Neural progenitor cell (in vitro differentiated cells): Measurements from ENCODE around the gene ADM5. TPM values are rescaled to one million over a fixed set of nuclear protein-coding genes. Genes with fewer than 3 reads are reported as not detected.

Source experiments
- DNase-seq: peaks from one replicate; pipeline ENCODE4 v3.0.0-alpha.2; 2016; ENCODE audit warnings: low spot score
- H2AFZ ChIP-seq: fragments of 200-600 bp; sonication (generic); replicated peaks from 2 replicates; pipeline ENCODE4 v1.6.1; 2016; ENCODE audit warnings: antibody characterized with exemption
- H3F3A ChIP-seq: fragments of 200-600 bp; sonication (generic); 2 replicates; pipeline ENCODE4 v1.6.1; 2016; ENCODE audit warnings: antibody characterized with exemption, low read depth
- H3K27ac ChIP-seq: fragments of 200-600 bp; sonication (generic); 2 replicates; pipeline ENCODE4 v1.5.1; 2016; ENCODE audit warnings: mild to moderate bottlenecking
- H3K27me3 ChIP-seq: fragments of 200-600 bp; sonication (generic); 2 replicates; pipeline ENCODE4 v1.6.1; 2016; ENCODE audit warnings: mild to moderate bottlenecking, moderate library complexity
- H3K36me3 ChIP-seq: fragments of 200-600 bp; sonication (generic); 2 replicates; pipeline ENCODE4 v1.5.1; 2016
- H3K4me1 ChIP-seq: fragments of 200-600 bp; sonication (generic); 2 replicates; pipeline ENCODE4 v1.6.1; 2016; ENCODE audit warnings: mixed run types
- H3K4me2 ChIP-seq: fragments of 200-600 bp; sonication (generic); 2 replicates; pipeline ENCODE4 v1.6.1; 2016
- H3K4me3 ChIP-seq: fragments of 200-600 bp; sonication (generic); 2 replicates; pipeline ENCODE4 v1.5.1; 2016
- H3K79me2 ChIP-seq: fragments of 200-600 bp; sonication (generic); 2 replicates; pipeline ENCODE4 v1.6.1; 2016; ENCODE audit warnings: low read depth
- H3K9ac ChIP-seq: fragments of 200-600 bp; sonication (generic); 2 replicates; pipeline ENCODE4 v1.6.1; 2016
- H3K9me3 ChIP-seq: fragments of 200-600 bp; sonication (generic); 2 replicates; pipeline ENCODE4 v1.5.1; 2016; ENCODE audit warnings: low read depth
- H4K20me1 ChIP-seq: fragments of 200-600 bp; sonication (generic); 2 replicates; pipeline ENCODE4 v1.6.1; 2016; ENCODE audit warnings: low read depth
- H3K27ac Mint-ChIP-seq: 3 replicates; pipeline ENCODE4 v1.8.0; 2021; ENCODE audit warnings: mixed read lengths
- H3K27me3 Mint-ChIP-seq: 2 replicates; pipeline ENCODE4 v1.8.0; 2022; ENCODE audit warnings: low read depth, mild to moderate bottlenecking, inconsistent platforms, moderate library complexity, mixed read lengths; ENCODE audit not compliant: insufficient read depth
- H3K36me3 Mint-ChIP-seq: 3 replicates; pipeline ENCODE4 v1.8.0; 2021; ENCODE audit warnings: mixed read lengths
- H3K4me1 Mint-ChIP-seq: 3 replicates; pipeline ENCODE4 v1.8.0; 2021; ENCODE audit warnings: mixed read lengths
- H3K4me3 Mint-ChIP-seq: 3 replicates; pipeline ENCODE4 v1.8.0; 2021; ENCODE audit warnings: mild to moderate bottlenecking, moderate library complexity, mixed read lengths
- H3K9me3 Mint-ChIP-seq: 3 replicates; pipeline ENCODE4 v1.8.0; 2020; ENCODE audit warnings: mixed read lengths
- CTCF ChIP-seq: fragments of 200-600 bp; sonication (generic); IDR thresholded peaks from 2 replicates; pipeline ENCODE4 v1.5.1; 2017; ENCODE audit warnings: antibody characterized with exemption, mild to moderate bottlenecking
- EZH2 ChIP-seq: fragments of 200-600 bp; sonication (generic); IDR thresholded peaks from 2 replicates; pipeline ENCODE4 v1.6.1; 2017; ENCODE audit warnings: antibody characterized with exemption, mild to moderate bottlenecking, moderate library complexity
- EZH2phosphoT487 ChIP-seq: fragments of 200-600 bp; sonication (generic); IDR thresholded peaks from 2 replicates; pipeline ENCODE4 v1.6.1; 2017; ENCODE audit warnings: antibody characterized with exemption
- microRNA-seq: library from miRNA; unstranded; fragments of <30 nt; microRNA quantifications from one replicate; pipeline ENCODE4, GENCODE V29; 2016
- small RNA-seq: library from RNA; depleted of rRNA; stranded (forward); fragments of <200 nt; gene quantifications from one replicate; pipeline ENCODE3, GENCODE V24; 2015
- total RNA-seq: library from RNA; depleted of rRNA; stranded (reverse); fragments of >200 nt; gene quantifications from 2 replicates; pipeline ENCODE4 v1.2.3, GENCODE V29; 2015; ENCODE audit warnings: low replicate concordance

The ADM5 gene
- total RNA-seq, 1 donor from 2014 or later, result 6.0 TPM

GRCh38 chr19:49738268-49738667, 48.9 kb downstream of the ADM5 start:
- Histone ChIP-seq H3K9me3 (no peaks in the 10 kb centered on the region), H3K36me3 (no peaks in the 10 kb centered on the region), H3K79me2 (no peaks in the 10 kb centered on the region), H3K4me2 (no peak overlapping the region), H3K4me1 (no peaks in the 10 kb centered on the region), H3F3A (no peaks in the 10 kb centered on the region), H2AFZ (no peak overlapping the region), H3K9ac (no peak overlapping the region), H4K20me1 (no peaks in the 10 kb centered on the region), H3K4me3 (no peak overlapping the region), H3K27me3 (no peaks in the 10 kb centered on the region), H3K27ac (no peak overlapping the region)
- no peaks in the 10 kb centered on the region for H3K36me3 Mint-ChIP-seq
- no peak overlapping the region for H3K4me3 Mint-ChIP-seq
- H3K9me3 Mint-ChIP-seq, result no peaks in the 10 kb centered on the region
- peaks cover 2% of the 10 kb centered on the region for H3K27me3 Mint-ChIP-seq
- TF ChIP-seq CTCF (no peak), EZH2 (no peak), EZH2phosphoT487 (no peak)
- no peak overlapping the region for H3K27ac Mint-ChIP-seq
- DNase-seq, result no peak
- H3K4me1 Mint-ChIP-seq, result no peaks in the 10 kb centered on the region

GRCh38 chr19:49739098-49739497, 49.7 kb downstream of the ADM5 start:
- H2AFZ ChIP-seq, result no peak overlapping the region
- H3K9me3 ChIP-seq, result no peaks in the 10 kb centered on the region
- H3K4me3 ChIP-seq, result no peak overlapping the region
- no peaks in the 10 kb centered on the region for H3K4me1 ChIP-seq
- H4K20me1 ChIP-seq, result no peaks in the 10 kb centered on the region
- no peaks in the 10 kb centered on the region for H3F3A ChIP-seq
- no peaks in the 10 kb centered on the region for H3K27me3 ChIP-seq
- H3K4me2 ChIP-seq, result no peak overlapping the region
- no peak overlapping the region for H3K4me3 Mint-ChIP-seq
- no peak overlapping the region for H3K9ac ChIP-seq
- no peaks in the 10 kb centered on the region for H3K79me2 ChIP-seq
- no peaks in the 10 kb centered on the region for H3K9me3 Mint-ChIP-seq
- no peak for TF ChIP-seq EZH2
- TF ChIP-seq EZH2phosphoT487, result no peak
- TF ChIP-seq CTCF, result no peak
- H3K36me3 Mint-ChIP-seq, result no peaks in the 10 kb centered on the region
- no peaks in the 10 kb centered on the region for H3K36me3 ChIP-seq
- no peak overlapping the region for H3K27ac Mint-ChIP-seq
- peaks cover 2% of the 10 kb centered on the region for H3K27me3 Mint-ChIP-seq
- DNase-seq, result no peak
- H3K4me1 Mint-ChIP-seq, result no peaks in the 10 kb centered on the region
- no peak overlapping the region for H3K27ac ChIP-seq

- H3K79me2 ChIP-seq, result no peaks in the 10 kb centered on the region
- H3K27ac ChIP-seq, result no peak overlapping the region
- Mint-ChIP-seq H3K9me3 (peaks cover 3% of the 10 kb centered on the region), H3K36me3 (no peaks in the 10 kb centered on the region), H3K27me3 (peaks cover 3% of the 10 kb centered on the region), H3K27ac (no peak overlapping the region), H3K4me3 (no peak overlapping the region), H3K4me1 (no peaks in the 10 kb centered on the region)
- H3K4me2 ChIP-seq, result no peak overlapping the region
- H3K36me3 ChIP-seq, result no peaks in the 10 kb centered on the region
- no peak for TF ChIP-seq EZH2phosphoT487
- TF ChIP-seq CTCF, result no peak
- TF ChIP-seq EZH2, result no peak
- no peaks in the 10 kb centered on the region for H3F3A ChIP-seq
- H2AFZ ChIP-seq, result no peak overlapping the region
- H4K20me1 ChIP-seq, result no peaks in the 10 kb centered on the region
- H3K9ac ChIP-seq, result no peak overlapping the region
- no peak overlapping the region for H3K4me3 ChIP-seq
- no peak for DNase-seq
- H3K4me1 ChIP-seq, result no peaks in the 10 kb centered on the region
- no peaks in the 10 kb centered on the region for H3K27me3 ChIP-seq
- no peaks in the 10 kb centered on the region for H3K9me3 ChIP-seq
These were observed 50.5 kb downstream of the ADM5 start for GRCh38 chr19:49739933-49740332.

Small RNA genes lying within 50 kb of the gene (microRNA-seq; reads per million reads assigned to microRNA genes)
- gene MIR5088, result not detected

Small RNA genes lying within 50 kb of the gene (small RNA-seq; reads per million reads assigned to genes)
- not detected for gene MIR5088

Other genes starting within 250 kb of the ADM5 start
- gene SLC17A7, start 248.1 kb upstream of the ADM5 start, total RNA-seq, result 1.4 TPM in 2 replicates
- gene PIH1D1, start 237.8 kb upstream of the ADM5 start, total RNA-seq, result 133 and 168 TPM in 2 replicates
- 14.7 and 77.6 TPM in 2 replicates for gene ALDH16A1, start 236.4 kb upstream of the ADM5 start, total RNA-seq
- gene FLT3LG, start 215.4 kb upstream of the ADM5 start, total RNA-seq, result 0.24 and 0.96 TPM in 2 replicates
- 2,053 and 3,348 TPM in 2 replicates for gene RPL13A, start 202.0 kb upstream of the ADM5 start, total RNA-seq
- gene RPS11, start 193.2 kb upstream of the ADM5 start, total RNA-seq, result 5,448 and 6,772 TPM in 2 replicates
- 10.0 and 30.8 TPM in 2 replicates for gene FCGRT, start 176.9 kb upstream of the ADM5 start, total RNA-seq
- 4.2 and 4.5 TPM in 2 replicates for gene RCN3, start 161.6 kb upstream of the ADM5 start, total RNA-seq
- 26.2 and 68.3 TPM in 2 replicates for gene NOSIP, start 109.0 kb upstream of the ADM5 start, total RNA-seq
- 0.09 and 0.68 TPM in 2 replicates for gene PRRG2, start 108.3 kb upstream of the ADM5 start, total RNA-seq
- gene PRR12, start 98.4 kb upstream of the ADM5 start, total RNA-seq, result 3.2 and 9.0 TPM in 2 replicates
- 9.6 and 15.2 TPM in 2 replicates for gene RRAS, start 49.5 kb upstream of the ADM5 start, total RNA-seq
- gene SCAF1, start 47.4 kb upstream of the ADM5 start, total RNA-seq, result 8.7 and 27.5 TPM in 2 replicates
- gene IRF3, start 23.7 kb upstream of the ADM5 start, total RNA-seq, result 29.5 and 65.1 TPM in 2 replicates
- 6.1 and 41.8 TPM in 2 replicates for gene BCL2L12, start 23.7 kb upstream of the ADM5 start, total RNA-seq
- 480 and 755 TPM in 2 replicates for gene PRMT1, start 12.3 kb upstream of the ADM5 start, total RNA-seq
- gene CPT1C, start 1.5 kb downstream of the ADM5 start, total RNA-seq, result 51.7 and 105 TPM in 2 replicates
- 0.37 TPM in 1 of 2 replicates, not detected in the other for gene TSKS, start 73.7 kb downstream of the ADM5 start, total RNA-seq
- gene AP2A1, start 77.4 kb downstream of the ADM5 start, total RNA-seq, result 61.6 and 137 TPM in 2 replicates
- gene FUZ, start 123.7 kb downstream of the ADM5 start, total RNA-seq, result 24.6 and 37.8 TPM in 2 replicates
- gene MED25, start 128.7 kb downstream of the ADM5 start, total RNA-seq, result 44.9 and 54.1 TPM in 2 replicates
- 63.5 and 218 TPM in 2 replicates for gene PTOV1, start 161.6 kb downstream of the ADM5 start, total RNA-seq
- 41.1 and 72.4 TPM in 2 replicates for gene PNKP, start 178.0 kb downstream of the ADM5 start, total RNA-seq
- 2.3 and 13.6 TPM in 2 replicates for gene AKT1S1, start 187.8 kb downstream of the ADM5 start, total RNA-seq
- 10.4 and 15.9 TPM in 2 replicates for gene TBC1D17, start 188.1 kb downstream of the ADM5 start, total RNA-seq
- 0.56 TPM in 1 of 2 replicates, not detected in the other for gene IL4I1, start 207.3 kb downstream of the ADM5 start, total RNA-seq
- 1.6 and 10.6 TPM in 2 replicates for gene ATF5, start 239.6 kb downstream of the ADM5 start, total RNA-seq
- gene NUP62, start 239.9 kb downstream of the ADM5 start, total RNA-seq, result 48.2 and 83.8 TPM in 2 replicates